Ecto neural progenitor cell (in vitro differentiated cells): Measurements from ENCODE around the gene PACSIN3.
"Not testable (repeated sequence)": the region's sequence is repeated elsewhere in the genome, so short reads cannot be mapped to it uniquely, and the experiment has no call there.

Source experiments
- DNase-seq: peaks from one replicate; pipeline ENCODE4 v3.0.0-alpha.2; 2018; ENCODE audit warnings: low spot score

PACSIN3 gene

DNA sequence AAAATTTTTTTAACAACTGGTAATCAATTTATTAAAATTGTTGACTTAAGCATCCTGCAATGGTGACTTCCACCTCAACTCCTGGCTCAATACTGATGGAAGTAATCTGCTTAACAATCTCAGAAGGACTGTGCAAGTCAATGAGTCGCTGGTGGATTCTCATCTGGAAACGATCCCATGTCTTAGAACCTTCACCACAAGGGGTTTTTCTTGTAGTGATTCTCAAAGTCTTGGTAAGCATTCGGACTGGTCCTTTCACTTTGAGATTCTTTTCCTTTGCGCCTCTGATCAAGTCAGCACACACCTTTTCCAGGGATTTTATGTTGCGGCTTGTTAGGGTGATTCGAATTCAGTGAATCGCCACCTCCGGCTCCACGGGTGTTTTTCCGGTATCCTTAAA is 4.9 kb upstream of the PACSIN3 start:
- not testable (repeated sequence) for DNase-seq

DNA sequence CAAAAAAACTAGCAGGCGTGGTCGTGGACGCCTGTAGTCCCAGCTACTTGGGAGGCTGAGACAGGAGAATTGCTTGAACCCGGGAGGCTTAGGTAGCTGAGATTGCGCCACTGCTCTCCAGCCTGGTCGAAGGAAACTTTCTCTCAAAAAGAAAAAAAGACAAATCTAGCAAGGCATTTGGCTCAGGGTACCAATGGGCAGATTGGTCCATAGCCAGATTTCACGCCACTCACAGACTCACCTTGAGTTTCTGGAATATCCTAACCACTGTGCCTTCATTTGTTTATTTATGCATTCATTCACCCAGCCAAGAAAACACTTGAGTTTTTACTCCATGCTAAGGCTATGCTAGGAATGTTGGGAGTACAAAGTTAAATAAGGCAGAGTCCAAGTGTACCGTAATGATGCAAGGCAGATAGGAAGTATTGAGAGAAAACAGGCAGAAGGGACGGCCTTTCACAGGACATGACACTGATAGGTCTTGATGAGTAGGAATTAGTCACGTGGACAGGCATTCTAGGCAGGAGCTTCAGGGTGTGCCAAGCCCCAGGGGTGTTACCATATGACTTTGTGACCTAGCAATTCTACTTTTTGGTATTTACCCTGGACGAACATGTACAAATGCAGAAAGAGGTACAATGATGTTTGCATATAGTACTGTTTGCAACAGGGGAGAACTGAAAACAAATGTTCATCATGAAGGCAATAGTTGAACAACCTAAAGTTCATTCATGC is 3.0 kb upstream of the PACSIN3 start:
- DNase-seq: no peak

DNA sequence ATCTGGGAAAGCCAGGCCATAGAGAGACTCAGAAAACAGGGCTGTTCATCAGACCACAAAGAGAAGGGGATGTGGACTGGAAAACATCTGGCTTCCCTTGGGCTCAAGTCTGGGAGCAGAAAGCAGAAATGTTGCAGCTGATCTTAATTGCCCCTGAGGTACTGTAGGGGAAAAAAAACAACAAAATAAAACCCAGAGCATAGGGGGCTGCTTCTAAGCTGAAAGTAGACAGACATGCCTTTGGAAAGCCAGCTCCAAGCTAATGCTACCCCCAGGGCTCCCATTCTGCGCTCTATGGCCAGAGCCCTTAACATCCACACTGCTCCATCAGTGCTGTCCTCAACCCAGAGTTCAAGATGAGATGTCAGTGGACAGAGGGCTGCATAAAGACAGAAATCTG is 2.0 kb upstream of the PACSIN3 start:
- DNase-seq: no peak

DNA sequence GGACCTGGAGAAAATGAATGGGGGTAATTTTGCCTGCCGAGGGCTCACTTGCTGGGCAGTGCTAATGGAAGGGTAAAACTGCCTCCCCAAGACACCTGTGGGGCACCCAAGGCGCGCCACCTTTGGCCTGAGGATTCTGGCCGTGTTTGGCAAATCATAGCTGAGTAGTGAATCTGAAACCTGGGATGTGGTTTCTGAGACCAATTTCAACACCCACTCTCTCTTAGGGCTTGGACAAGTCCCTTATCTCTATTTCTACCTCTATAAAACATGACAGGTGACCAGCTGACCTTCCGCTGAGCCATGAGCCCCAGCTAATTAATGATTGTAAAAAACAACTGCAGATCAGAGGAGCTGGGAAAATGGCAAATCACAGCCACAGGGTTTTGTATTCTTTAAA is 1.5 kb upstream of the PACSIN3 start:
- DNase-seq: no peak

DNA sequence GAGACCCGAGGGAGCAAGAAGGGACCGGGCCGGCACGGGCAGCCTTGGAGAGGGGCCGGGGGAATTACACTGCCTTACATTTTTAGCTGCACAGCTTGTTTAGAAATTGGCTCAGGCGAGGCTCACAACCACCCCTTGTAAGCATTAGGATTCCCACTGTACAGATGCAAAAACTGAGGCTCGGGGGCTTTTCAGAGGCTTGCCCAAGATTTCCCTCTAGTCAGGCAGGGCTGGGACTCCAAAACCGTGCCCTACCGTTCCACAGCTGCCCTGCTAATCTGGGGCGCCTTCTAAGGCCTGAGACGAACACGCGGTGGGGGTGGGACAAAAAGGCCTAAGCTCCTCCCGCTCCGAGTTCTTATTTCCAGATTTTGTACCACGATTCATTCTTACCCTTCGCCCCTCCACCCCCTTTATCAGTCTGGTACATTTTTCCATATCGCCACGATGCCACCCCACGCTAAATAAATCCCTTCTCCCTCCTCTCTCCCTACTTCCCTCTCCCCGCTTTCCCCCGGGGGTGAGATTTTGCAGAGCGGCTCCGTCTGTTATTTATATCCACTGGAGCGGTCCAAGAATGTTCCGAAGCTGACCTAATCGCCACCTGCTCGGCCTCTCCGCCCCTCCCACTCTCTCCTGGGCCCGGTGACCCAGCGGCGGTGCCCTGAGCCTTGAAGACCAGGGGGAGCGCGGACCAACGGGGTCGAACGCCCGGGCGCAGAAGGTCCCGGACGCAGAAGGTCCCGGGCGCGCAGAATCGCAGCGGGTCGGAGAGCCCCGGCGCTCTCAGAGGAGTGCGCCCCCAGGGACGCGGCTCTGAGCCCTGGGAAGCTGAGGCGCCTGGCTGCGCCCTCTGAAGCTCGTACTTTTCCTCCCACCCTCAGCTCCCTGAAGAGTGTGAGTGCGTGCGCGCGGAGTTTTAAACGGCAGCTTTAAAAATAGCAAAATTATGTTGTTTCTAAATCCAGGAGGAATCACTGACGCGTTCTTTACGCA is 764 bp upstream of the PACSIN3 start:
- peak; percentile 68 for DNase-seq

DNA sequence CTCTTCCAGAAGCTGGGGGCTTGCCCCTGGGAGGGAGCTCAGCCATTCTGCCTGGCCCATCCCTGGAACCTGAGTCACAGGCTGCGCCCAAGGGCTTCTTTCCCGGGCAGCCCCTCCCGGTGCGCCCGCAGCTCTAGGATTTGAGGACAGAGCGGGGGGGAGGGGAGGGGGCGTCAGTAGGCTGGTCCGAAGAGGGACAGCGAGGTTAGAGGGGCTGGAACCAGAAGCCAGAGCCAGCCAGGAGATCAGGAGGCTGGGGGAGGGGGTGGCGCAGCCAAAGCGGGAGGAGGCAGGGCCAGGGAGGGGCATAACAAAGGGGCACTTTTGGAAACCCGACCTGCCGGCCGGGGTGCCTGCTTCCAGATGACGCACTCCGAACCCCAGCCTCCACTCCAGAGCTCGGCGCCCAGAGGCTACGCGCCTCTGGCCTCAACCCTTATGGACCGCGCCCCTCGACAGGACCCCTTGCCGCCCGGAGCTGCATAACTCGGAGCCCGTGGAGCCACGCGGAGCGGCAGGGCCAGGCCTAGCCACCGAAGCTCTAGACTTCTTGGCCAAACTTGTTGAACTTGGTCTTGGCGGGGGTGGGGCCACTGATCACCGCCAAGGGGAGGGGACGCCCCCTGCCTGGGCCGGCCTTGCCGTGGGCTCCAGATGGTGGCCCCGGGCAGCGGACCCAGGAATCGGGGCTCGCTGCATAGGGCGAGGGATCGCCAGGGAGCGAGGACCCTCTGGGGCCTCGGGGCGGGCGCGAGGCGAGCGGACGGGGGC is 744 bp downstream of the PACSIN3 start:
- peak; percentile 75 for DNase-seq

DNA sequence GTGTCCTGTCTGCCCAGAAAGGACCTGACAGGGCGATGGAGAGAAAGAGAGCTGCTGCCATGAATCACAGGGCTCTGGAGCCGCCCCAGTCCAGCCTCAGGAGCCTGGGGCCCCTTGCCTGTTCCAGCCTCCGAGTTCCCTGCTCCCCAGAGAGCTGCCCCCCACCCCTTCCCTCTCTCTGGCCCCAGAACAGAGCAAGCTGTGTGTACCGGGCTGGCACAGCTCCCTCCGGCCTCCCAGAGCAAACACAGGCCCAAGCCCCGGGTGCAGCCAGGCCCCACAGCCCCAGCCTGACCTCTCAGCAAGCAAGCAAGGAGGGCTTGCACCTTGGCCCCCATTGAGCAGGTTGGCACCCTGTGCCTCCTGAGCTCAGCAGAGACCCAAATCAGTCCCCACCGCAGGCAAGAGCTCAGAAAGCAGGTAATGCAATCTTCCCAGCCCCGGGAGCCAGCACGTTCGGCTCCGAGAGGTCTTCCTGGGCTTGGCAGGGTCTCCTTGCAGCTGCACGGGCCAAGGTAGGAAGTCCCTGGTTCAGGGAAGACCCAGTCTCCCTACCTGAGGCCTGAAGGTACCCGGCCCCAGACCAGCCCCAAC is 1.4 kb downstream of the PACSIN3 start:
- no peak for DNase-seq

DNA sequence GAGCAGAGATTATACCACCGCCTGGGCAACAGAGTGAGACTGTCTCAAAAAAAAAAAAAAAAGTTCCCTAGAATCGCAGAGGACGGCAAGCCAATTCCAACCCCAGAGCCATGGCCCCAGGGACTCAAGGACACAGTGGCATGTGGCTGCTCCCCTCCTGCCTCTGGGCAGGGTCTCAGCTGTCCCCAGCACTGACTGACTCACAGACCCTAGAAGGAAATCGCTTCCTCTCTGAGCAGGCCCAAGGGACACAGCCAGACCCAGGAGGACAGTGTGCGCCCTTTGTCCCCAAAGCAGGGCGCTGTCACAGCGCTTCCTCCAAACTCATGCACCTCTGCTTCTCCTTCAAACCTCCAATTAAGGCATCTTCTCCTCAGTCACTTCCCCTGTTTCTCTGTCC is 2.3 kb downstream of the PACSIN3 start:
- no peak for DNase-seq

DNA sequence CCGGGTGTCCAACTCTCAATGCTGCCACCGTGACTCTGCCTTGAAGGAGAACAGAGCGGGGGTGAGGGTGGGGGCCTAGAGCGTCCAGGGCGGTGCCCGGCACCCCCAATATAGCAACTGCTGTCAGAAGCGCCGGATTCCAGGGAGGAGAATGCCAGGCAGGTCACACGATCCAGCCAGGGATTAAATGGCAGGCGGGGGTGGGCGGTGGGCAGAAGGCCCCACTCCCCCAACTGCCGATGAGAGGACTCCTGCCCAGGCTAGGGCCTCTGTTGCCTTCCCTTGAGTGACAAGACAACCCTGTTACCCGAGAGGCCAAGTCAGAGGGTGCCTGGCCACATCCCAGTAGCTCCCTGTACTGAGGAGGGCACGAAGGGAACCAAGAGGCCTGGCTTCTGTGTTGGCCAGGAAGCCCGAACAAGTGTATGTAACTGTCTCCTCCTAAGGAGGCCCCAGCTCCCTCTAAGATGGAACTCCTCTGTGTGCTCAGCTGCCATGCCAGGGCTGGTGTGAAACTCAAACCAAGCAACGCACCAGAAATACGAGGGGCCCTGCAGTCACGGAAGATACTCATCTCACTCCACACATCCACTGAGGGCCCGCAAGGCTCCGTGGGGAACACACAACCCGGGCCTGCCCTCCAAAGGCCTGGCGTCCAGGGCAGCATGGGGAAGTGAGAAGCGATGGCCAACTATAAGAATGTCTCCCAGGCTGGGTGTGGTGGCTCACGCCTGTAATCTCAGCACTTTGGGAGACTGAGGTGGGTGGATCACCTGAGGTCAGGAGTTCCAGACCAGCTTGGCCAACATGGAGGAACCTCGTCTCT is 3.0 kb downstream of the PACSIN3 start:
- DNase-seq: no peak

DNA sequence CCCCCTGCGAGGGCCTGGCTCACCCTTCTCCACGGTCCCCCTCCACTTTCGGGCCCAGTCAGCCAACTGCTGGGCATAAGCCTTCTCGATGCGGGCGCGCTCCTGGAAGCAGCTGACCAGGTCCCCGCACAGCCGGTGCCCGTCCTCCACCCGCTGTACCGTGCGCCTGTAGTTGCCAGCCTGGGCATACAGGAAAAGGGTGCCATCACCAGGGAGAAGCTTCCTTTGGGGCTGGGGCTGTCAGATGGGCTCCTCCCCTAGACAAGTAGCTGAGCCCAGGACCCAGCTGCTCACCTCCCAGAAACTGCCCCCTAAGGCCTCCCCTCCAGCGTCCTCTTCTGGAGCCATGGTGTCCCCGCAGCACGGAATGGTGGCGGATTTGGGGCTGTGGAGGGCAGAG is 3.9 kb downstream of the PACSIN3 start:
- DNase-seq: no peak

DNA sequence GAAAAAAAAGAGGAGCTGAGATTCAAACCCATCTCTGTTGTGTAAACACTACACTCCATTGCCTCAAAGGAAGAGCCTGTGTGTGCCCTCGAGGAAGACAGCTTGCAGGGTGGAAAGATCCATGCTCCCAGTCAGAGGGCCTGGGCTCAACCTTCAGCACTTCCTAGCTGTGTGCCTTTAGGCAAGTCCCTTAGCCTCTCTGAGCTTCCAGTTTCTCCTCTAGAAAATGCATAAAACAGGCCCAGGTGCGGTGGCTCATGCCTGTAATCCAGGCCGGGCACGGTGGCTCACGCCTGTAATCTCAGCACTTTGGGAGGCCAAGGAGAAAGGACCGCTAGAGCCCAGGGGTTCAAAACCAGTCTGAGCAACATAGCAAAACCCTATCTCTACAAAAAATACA is 5.0 kb downstream of the PACSIN3 start:
- no peak for DNase-seq

DNA sequence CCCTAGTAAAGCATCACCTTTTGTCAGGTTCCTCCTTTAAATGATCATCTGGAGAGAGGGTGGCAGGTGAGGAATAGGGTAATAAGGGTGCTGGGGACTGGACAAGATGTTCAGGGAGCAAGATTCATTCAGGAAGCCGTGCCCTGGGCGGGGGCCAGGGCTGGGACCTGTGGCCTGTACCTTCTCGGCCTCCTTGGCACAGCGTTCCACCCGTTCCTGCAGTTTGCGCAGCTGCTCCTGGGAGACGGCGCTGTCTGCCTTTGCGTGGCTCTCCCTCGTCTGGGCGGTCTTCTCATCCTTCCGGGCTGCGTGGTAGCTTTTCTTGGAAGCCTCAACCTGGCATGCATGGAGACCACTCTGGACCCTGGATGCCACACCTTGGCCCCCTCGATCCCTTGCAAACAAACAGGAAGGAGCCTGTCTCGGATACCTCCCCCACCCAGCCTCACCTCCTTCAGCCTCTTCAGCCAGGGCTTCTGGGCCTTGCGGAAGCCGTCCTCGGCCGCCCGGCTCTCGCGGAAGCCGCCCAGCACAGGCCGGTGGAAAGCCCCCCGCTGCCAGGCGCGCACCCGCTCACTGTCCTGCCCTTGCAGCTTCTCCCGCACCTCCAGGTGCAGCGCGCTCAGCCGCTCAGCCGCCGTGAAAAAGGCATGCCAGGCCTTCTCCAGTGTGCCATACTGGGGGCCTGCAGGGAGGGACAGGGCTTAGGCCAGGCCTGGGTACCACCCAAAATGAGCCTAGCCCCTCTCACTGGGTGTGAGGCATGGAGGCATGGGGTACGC is 6.0 kb downstream of the PACSIN3 start:
- no peak for DNase-seq

DNA sequence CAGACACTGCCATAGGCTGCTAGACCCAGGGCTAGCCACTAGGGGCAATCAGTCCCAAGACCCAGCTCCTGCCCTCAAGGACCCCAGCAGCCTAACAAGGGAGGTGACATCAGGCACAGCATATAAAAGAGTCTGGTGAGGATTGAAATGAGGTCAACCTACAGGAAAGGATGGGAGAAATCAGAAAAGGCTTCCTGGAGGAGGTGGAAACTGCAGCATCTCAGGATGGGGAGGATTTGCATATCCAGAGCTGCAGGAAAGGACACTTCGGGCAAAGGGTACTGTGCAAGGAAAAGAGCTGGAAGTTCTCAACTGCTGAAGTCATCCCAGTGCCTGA is 6.6 kb downstream of the PACSIN3 start:
- no peak for DNase-seq

DNA sequence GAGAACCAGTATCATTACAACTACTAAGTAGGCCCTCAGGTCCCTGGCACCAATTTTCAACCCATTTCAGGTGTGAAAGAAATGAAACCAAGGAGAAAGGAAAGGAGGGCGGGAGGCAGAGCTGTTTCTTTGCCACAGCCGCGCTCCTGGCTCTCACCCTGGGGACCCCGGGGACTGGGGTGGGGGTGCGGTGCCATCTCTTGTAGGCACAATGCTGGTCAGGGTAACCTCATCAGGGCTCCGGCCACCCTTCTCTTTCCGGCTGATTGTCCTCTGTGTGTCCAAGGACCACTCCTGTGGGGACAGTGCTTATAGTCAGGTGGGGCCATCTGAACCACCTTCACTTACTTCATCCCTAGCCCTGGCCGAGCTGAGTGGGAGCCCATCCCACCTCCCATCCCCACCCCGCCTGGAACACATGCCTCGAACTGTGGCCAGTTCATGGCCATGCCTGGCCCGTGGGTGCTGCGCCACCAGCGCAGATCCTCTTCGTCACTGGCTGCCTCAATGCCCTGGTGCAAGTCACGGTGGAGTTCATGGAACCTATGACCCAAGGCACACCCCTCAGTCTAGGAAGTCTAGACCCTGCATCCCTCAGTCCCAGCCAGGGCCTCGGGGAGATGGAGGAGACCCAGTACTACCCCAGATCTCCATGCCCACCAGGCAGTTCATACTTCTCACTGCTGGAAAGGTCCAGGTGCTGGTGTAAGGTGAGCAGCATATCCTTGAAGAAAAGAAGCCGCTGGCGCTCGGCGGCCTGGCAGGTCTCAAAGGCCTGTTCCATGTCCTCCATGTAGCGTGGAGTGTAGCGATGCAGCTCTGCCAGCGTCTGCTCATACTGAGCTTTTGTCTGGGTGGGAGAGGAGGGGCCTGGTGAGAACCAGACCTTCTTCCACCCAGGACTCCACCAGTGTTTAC is 7.2 kb downstream of the PACSIN3 start:
- no peak for DNase-seq

DNA sequence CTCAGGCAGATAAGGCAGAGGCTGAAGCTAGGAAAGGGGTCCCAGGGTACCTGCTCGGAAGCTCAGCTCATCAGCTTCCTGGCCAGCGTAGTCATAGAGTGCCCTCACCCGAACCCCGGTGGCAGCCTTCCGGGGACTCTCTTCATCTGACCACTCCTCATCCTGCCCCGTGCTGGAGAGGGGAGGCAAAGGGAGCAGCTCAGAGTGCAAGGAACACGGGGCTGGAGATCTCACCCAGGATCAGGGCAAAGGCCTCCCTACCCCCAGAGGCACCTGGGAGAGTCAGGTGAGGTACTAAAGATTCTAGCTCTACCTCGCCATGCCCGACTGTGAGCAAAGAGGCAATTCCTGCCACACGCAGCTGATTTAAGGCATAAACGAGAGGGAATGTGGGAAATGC is 7.9 kb downstream of the PACSIN3 start:
- DNase-seq: no peak

DNA sequence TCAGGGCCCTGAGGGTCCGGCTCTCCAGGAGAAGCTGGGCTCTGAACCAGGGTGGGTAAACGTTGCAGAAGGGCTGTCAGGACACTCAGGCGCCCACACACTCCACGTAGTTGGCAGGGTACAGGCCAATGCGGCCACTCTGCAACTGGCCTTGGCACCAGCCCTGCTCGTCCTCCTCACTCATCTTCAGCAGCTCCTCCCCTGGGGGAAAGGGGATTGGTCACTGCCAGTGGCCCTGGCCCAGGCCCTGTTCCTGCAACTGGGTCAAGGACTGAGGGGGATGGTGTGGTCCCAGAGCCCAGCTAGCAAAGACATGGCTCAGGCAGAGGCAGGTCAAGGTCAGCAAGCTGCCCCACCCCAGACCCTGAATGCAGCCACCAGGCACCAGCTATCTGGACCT is 8.4 kb downstream of the PACSIN3 start:
- DNase-seq: no peak

DNA sequence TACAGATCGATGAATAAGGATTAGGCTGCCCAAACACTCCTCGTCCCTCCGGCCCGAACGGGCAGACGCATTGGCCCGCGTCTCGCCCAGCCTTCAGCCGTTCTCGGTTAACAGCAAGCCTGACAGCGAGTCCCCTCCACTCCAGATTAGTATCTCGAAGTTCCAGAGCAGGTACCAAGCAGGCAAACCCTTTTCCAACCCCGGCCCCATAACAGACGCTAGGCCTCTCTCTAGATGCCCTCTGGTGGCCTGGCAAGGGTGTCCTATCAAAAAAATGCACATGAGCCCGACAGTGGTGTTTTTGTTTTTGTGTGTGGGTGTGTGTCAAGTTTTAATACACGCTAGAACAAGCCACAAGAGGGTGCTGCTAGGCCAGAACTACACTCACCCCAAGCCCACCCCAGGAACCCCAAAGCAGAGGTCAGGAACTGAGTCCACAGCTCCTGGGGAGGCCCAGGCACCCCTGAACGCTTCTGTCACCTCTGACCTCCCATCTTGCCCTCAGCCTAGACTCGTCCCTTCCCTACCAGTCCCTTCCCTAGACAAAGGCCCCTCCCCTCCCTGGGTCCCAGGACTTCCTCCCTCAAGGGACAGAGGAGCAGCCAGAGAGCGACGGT is 8.9 kb downstream of the PACSIN3 start:
- DNase-seq: peak; percentile 78

DNA sequence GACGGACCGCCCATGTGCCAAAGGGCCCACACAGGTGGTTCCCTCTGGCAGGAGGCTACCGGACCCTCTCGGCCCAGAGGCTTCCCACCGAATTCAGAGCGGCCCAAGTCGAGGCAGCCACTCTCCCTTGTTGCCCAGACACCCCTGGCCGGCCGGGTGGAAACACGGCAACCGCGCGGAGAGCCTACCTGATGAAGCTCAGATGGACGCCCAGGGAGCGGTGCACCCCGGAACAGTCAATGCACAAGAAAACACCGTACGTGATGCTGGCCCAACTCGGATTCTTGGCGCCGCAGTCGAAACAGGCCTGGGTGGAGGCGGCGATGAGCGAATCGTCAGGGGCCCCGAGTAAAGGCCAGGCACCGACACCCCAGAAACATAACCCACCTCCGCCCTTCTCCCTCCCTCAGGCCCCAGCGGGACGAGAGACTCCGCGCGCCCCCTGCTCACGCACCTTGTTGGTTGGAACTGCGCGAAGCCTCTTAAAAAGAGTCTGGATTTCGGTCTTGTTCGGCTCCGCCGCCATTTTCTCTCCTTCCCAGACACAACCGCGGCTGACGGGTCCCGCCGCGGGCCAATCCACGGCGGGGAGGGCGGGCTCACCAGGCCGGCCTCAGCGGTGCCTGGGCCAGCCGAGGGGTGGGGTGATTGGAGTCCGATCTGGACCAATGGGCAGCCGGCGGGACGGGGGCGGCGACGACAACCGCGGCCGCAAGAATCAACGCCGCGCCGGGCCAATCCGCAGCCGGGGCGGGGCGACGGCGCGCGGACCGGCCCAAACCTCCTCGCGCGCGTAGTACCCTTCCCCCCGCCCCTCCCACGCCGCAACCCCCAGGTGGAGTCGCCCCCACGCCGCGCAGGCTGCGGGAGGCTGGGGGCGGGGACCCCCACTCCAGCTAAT is 9.7 kb downstream of the PACSIN3 start, which contains the start of gene ARFGAP2:
TSS of gene ARFGAP2 (minus strand) at position 552 of the 901 bp plus-strand sequence. CDS start at position 526, 26 bp downstream.
- peak; percentile 97 for DNase-seq
